ENCODE results near the gene OLFM2.

OLFM2 gene

DNA sequence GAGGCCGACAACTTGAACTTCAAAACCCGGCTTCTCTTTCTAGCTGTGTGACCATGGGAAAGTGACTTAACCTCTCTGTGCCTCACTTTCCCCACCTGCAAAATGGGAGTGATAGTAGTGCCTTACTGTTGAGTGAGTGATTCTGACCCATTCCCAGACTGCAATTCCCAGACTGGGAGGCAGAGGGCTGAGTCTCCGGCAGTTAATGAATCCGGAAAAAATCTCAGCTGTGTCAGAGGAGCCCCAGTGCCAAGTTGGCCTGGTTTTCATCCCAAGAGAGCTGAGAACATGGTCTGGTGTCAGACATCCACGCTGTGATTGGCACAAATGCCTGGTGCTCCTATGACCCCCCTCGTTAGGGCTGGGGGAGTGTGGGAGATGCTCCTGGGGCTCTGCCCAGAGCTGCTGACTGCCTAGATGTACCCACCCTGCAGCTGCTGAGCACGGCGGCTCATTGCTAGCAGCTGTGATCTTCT lies 51.2 kb downstream of the OLFM2 start:
- Histone ChIP-seq H3K27me3 (ENCODE audit: control insufficient read depth, insufficient read depth, low read length) (no peaks in the 10 kb centered on the region), H3K36me3 (ENCODE audit: control insufficient read depth, insufficient read depth, low read length) (no peaks in the 10 kb centered on the region), H3K4me3 (ENCODE audit: low read length) (no peak overlapping the region), H3K9me3 (ENCODE audit: control insufficient read depth, low read length) (no peaks in the 10 kb centered on the region), H3K9ac (ENCODE audit: low read length) (no peak overlapping the region), H3K4me1 (ENCODE audit: control insufficient read depth, insufficient read depth, low read length) (no peaks in the 10 kb centered on the region)

DNA sequence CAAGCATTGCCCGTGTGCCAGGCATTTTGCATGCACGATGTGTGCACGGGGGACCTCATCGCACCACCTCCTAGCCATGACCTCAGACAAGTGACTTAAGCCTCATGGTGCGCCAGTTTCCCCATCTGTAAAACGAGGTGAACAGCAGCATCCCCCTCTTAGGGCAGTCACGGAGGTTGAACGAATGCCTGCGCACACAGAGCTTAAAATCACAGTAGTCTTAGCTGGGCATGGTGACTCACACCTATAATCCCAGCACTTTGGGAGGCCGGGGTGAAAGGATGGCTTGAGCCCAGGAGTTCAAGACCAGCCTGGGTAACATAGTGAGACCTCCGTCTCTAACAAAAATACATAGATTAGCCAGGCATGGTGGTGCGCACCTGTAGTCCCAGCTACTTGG lies 52.6 kb downstream of the OLFM2 start:
- no peaks in the 10 kb centered on the region for H3K27me3 ChIP-seq (ENCODE audit: control insufficient read depth, insufficient read depth, low read length)
- H3K9me3 ChIP-seq (ENCODE audit: control insufficient read depth, low read length), result no peaks in the 10 kb centered on the region
- H3K4me3 ChIP-seq (ENCODE audit: low read length), result no peak overlapping the region
- no peaks in the 10 kb centered on the region for H3K36me3 ChIP-seq (ENCODE audit: control insufficient read depth, insufficient read depth, low read length)
- H3K4me1 ChIP-seq (ENCODE audit: control insufficient read depth, insufficient read depth, low read length), result no peaks in the 10 kb centered on the region
- H3K9ac ChIP-seq (ENCODE audit: low read length), result no peak overlapping the region

DNA sequence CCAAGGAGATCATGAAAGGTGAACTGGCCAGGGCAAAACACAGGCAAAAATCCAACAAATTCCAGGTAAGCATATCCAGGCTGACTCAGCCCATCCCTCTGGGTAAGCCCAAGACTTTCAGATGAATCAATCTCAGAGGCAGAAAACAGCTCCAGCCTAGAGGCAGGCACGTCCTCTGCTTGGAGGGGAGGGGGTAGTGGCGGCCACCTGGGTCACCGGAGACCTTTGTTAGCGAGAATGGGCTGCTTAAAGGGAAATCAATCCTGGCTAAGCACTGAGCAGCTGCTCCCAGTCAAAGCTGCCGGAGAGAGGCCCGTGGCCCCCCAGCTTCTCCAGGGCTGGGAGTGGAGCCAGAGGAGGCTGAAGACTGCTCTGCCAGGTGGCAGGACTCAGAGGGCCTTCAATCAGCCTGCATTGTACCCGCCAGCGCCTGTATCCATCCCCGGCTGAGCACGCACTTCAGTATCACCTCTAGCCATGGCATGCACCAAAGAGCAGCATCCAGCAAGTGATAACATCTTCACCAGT lies 53.0 kb downstream of the OLFM2 start:
- Histone ChIP-seq H3K9ac (ENCODE audit: low read length) (no peak overlapping the region), H3K36me3 (ENCODE audit: control insufficient read depth, insufficient read depth, low read length) (no peaks in the 10 kb centered on the region), H3K27me3 (ENCODE audit: control insufficient read depth, insufficient read depth, low read length) (no peaks in the 10 kb centered on the region), H3K4me1 (ENCODE audit: control insufficient read depth, insufficient read depth, low read length) (no peaks in the 10 kb centered on the region), H3K9me3 (ENCODE audit: control insufficient read depth, low read length) (no peaks in the 10 kb centered on the region), H3K4me3 (ENCODE audit: low read length) (no peak overlapping the region)

DNA sequence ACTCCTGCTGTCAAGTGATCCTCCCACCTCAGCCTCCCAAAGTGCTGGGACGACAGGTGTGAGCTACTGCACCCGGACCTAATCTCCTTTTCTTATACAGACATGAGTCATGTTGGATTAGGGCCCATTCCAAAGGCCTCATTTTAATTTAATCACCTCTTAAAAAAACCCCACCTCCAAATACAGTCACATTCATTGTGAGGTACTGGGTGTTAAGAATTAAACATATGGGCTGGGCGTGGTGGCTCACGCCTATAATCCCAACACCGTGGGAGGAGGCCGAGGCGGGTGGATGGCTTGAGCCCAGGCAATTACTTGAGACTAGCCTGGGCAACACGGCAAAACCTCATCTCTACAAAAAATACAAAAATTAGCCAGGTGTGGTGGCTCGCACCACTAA lies 54.6 kb downstream of the OLFM2 start:
- Histone ChIP-seq H3K9me3 (ENCODE audit: control insufficient read depth, low read length) (no peaks in the 10 kb centered on the region), H3K36me3 (ENCODE audit: control insufficient read depth, insufficient read depth, low read length) (no peaks in the 10 kb centered on the region), H3K9ac (ENCODE audit: low read length) (no peak overlapping the region), H3K4me1 (ENCODE audit: control insufficient read depth, insufficient read depth, low read length) (no peaks in the 10 kb centered on the region), H3K4me3 (ENCODE audit: low read length) (no peak overlapping the region), H3K27me3 (ENCODE audit: control insufficient read depth, insufficient read depth, low read length) (no peaks in the 10 kb centered on the region)

DNA sequence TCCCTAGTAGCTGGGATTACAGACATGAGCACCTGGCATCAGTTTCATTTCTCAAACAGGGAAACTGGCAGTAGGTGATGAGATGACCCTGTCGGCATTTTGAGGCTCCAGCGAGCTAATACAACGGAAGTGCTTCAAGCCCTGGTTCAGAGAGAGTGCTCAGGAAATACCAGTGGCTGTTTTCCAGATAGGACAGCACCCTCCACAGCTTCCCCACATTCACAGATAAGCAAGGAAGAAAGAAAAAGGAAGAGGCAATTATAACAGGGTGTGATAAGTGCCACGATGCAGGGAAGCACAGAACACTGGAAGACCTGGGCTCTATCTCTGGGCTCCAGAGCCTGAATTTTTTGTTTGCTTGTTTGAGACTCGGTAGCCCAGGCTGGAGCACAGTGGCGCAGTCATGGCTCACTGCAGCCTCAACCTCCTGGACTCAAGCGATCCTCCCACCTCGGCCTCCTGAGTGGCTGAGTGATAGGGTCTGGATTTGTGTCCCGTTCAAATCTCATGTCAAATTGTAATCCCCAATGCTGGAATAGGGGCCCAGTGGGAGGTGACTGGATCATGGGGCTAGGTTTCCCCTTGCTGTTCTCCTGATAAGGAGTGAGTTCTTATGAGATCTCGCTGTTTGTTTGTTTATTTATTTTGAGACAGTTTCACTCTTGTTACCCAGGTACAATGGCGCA lies 57.7 kb downstream of the OLFM2 start:
- Histone ChIP-seq H3K4me1 (ENCODE audit: control insufficient read depth, insufficient read depth, low read length) (no peaks in the 10 kb centered on the region), H3K27me3 (ENCODE audit: control insufficient read depth, insufficient read depth, low read length) (no peaks in the 10 kb centered on the region), H3K9me3 (ENCODE audit: control insufficient read depth, low read length) (no peaks in the 10 kb centered on the region), H3K36me3 (ENCODE audit: control insufficient read depth, insufficient read depth, low read length) (no peaks in the 10 kb centered on the region), H3K9ac (ENCODE audit: low read length) (no peak overlapping the region), H3K4me3 (ENCODE audit: low read length) (no peak overlapping the region)

DNA sequence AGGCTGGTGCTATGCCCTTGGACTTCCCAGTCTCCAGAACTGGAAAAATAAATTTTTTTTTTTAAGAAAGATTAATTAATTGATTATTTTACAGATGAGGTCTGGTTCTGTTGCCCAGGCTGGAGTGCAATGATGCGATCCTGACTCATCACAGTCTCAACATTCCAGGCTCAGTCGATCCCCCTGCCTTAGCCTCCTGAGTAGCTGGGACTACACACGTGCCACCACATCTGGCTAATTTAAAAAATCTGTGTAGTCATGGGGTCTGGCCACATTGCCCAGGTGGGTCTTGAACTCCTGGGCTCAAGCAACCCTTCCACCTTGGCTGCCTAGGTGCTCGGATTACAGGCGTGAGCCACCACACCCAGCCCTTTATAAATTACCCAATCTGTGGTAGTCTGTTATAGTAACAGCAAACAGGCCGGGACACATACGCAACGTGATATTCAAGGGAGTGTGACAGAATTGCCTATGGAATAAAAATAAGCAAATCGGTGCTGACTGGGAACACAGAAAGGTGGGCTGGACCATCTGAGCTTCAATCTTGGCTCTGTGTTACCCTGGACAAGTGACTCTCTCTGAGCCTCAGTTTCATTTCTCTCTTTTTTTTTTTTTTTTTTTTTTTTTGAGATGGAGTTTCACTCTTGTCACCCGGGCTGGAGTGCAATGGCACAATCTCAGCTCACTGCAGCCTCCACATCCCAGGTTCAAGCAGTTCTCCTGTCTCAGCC lies 58.4 kb downstream of the OLFM2 start:
- H3K4me3 ChIP-seq (ENCODE audit: low read length), result no peak overlapping the region
- H3K27me3 ChIP-seq (ENCODE audit: control insufficient read depth, insufficient read depth, low read length), result no peaks in the 10 kb centered on the region
- no peaks in the 10 kb centered on the region for H3K9me3 ChIP-seq (ENCODE audit: control insufficient read depth, low read length)
- H3K9ac ChIP-seq (ENCODE audit: low read length), result no peak overlapping the region
- H3K4me1 ChIP-seq (ENCODE audit: control insufficient read depth, insufficient read depth, low read length), result no peaks in the 10 kb centered on the region
- H3K36me3 ChIP-seq (ENCODE audit: control insufficient read depth, insufficient read depth, low read length), result no peaks in the 10 kb centered on the region

DNA sequence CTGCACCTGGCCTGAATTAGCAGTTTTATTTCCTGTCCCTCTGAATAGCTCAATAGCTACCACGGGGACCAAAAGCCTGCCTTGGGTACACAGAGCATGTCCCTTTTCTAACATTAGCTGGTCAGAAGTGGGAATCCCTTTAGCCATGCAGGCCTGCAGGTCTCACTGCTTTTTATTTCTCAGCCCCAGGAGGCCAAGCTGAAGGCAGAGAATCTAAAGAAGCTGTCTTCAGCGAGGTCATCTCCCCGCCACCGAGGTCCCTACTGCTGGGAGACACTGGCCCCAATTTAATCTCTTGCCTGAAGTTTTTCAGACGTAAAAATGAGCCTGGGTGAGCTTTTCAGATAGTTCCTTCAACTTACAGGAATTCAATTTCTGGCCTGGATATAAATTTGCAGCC lies 60.5 kb downstream of the OLFM2 start:
- no peaks in the 10 kb centered on the region for H3K4me1 ChIP-seq (ENCODE audit: control insufficient read depth, insufficient read depth, low read length)
- no peak overlapping the region for H3K4me3 ChIP-seq (ENCODE audit: low read length)
- H3K36me3 ChIP-seq (ENCODE audit: control insufficient read depth, insufficient read depth, low read length), result no peaks in the 10 kb centered on the region
- H3K9me3 ChIP-seq (ENCODE audit: control insufficient read depth, low read length), result no peaks in the 10 kb centered on the region
- H3K9ac ChIP-seq (ENCODE audit: low read length), result no peak overlapping the region
- H3K27me3 ChIP-seq (ENCODE audit: control insufficient read depth, insufficient read depth, low read length), result no peaks in the 10 kb centered on the region

DNA sequence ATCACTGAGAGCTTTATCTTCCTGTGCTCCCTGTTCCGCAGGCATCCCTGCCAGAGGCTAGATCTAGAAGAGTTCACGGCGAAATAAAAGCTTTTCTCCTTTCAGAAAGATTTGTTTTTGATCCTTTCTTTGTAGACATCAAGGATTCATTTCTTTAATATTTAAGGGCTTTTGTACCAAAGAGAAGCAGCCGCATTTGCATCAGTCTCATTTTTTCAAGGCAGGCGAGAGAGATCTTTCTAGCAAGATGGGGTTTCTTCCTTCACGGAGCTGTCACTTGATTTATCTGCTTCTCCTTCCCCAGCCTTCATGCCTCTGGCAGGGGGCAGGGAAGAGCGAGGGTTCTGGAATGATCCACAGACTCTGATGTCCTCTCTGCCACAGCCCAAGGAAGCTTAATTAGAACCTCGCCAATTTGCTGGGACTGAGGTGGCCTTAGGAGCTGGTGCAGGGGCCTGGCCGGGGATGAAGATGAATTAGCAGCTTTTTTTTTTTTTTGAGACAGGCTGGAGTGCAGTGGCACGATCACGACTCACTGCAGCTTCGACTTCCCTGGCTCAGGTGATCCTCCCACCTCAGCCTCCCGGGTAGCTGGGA lies 61.2 kb downstream of the OLFM2 start:
- no peaks in the 10 kb centered on the region for H3K36me3 ChIP-seq (ENCODE audit: control insufficient read depth, insufficient read depth, low read length)
- H3K9me3 ChIP-seq (ENCODE audit: control insufficient read depth, low read length), result no peaks in the 10 kb centered on the region
- H3K9ac ChIP-seq (ENCODE audit: low read length), result no peak overlapping the region
- H3K4me3 ChIP-seq (ENCODE audit: low read length), result no peak overlapping the region
- no peaks in the 10 kb centered on the region for H3K4me1 ChIP-seq (ENCODE audit: control insufficient read depth, insufficient read depth, low read length)
- no peaks in the 10 kb centered on the region for H3K27me3 ChIP-seq (ENCODE audit: control insufficient read depth, insufficient read depth, low read length)

DNA sequence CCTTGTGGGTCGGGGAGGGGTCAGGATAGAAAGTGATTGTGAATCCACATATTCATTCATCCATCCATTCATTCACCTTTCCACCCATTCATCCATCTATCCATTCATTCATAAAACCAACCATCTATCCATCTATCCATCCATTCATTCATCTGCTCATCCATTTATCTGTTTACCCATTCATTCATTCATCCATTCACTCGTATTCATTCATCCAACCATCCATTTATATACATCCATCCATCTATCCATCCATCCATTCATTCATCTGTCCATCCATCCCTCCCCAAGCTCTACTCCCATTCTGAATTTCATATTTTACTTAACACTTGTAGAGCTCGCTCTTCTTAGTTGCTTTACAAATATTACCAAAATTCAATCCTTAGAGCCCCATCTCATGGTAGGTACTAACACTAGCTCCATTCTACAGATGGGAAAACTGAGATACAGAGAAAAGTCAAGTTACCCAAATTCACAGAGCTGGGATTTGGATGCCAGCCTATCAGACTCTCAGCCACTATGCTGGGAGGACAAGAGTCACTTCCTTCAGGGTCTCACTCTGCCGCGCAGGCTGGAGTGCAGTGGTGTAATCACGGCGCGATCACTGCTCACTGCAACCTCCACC lies 63.6 kb downstream of the OLFM2 start:
- H3K4me3 ChIP-seq (ENCODE audit: low read length), result no peak overlapping the region
- no peaks in the 10 kb centered on the region for H3K4me1 ChIP-seq (ENCODE audit: control insufficient read depth, insufficient read depth, low read length)
- H3K36me3 ChIP-seq (ENCODE audit: control insufficient read depth, insufficient read depth, low read length), result no peaks in the 10 kb centered on the region
- no peaks in the 10 kb centered on the region for H3K9me3 ChIP-seq (ENCODE audit: control insufficient read depth, low read length)
- no peak overlapping the region for H3K9ac ChIP-seq (ENCODE audit: low read length)
- H3K27me3 ChIP-seq (ENCODE audit: control insufficient read depth, insufficient read depth, low read length), result no peaks in the 10 kb centered on the region

DNA sequence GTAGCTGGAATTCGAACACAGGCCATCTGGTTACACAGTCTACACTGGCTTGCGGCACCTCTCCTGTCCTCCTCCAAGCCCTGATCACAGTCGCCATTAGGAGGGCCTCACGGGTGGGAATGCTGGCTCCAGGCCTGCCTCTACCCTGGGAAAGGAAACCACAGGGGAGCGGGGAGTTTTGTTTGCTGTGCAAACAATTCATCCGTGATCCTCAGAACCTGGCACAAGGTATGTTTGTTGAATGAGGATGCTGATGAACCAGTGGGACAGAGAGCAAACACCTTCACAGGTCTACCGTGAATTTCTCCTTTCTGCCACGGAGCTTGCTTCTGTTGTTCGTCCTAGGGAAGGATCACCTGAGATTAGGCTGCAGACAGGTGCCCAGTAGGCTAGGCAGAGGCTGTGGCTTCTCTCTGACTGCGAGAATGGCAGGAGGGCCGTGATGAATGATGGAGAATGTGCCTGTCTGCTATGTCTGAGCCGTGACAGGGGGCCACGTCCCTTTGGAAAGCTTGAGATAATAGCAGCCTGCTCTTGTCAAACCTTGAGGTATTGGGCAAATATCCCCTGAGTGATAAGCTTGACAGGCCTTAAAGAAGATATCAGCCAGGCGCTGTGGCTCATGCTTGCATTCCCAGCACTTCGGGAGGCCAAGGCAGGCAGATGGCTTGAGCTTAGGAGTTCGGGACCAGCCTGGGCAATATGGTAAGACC lies 64.5 kb downstream of the OLFM2 start:
- H3K27me3 ChIP-seq (ENCODE audit: control insufficient read depth, insufficient read depth, low read length), result no peaks in the 10 kb centered on the region
- no peaks in the 10 kb centered on the region for H3K4me1 ChIP-seq (ENCODE audit: control insufficient read depth, insufficient read depth, low read length)
- no peaks in the 10 kb centered on the region for H3K36me3 ChIP-seq (ENCODE audit: control insufficient read depth, insufficient read depth, low read length)
- H3K4me3 ChIP-seq (ENCODE audit: low read length), result no peak overlapping the region
- no peak overlapping the region for H3K9ac ChIP-seq (ENCODE audit: low read length)
- no peaks in the 10 kb centered on the region for H3K9me3 ChIP-seq (ENCODE audit: control insufficient read depth, low read length)

DNA sequence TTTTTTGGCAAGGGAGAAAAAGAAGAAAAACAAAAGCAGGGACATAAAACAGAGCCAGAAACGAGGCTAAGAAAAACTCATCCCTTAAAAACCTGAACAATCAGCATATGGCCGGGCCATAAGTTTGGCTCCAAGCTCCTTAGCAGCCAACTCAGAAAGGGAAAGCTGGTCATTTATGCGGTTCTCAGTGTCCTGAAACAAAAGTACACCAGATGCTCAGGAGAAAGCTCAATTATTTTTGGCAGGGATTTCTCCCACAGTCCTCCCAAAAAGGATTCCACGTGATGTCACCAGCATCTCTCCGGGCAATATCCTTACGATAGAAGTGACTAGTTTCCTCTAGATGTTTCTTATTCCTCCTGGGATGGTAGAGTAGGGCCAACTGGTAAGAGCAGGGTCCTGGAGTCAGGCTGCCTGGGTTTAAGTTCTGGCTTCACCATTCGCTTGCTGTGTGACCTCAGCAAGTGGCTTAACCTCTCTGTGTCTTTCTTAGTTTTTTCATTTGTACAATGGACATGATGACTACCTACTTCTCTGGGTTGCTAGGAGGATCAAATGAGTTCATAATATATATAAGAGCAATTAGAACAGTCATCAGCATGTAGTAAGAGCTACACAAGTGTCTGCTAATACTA lies 67.2 kb downstream of the OLFM2 start:
- Histone ChIP-seq H3K4me1 (ENCODE audit: control insufficient read depth, insufficient read depth, low read length) (no peaks in the 10 kb centered on the region), H3K9me3 (ENCODE audit: control insufficient read depth, low read length) (no peaks in the 10 kb centered on the region), H3K27me3 (ENCODE audit: control insufficient read depth, insufficient read depth, low read length) (no peaks in the 10 kb centered on the region), H3K36me3 (ENCODE audit: control insufficient read depth, insufficient read depth, low read length) (no peaks in the 10 kb centered on the region), H3K9ac (ENCODE audit: low read length) (no peak overlapping the region), H3K4me3 (ENCODE audit: low read length) (no peak overlapping the region)

Data from mucosa of stomach (tissue), 1 donor.